A549 (cell line): ENCODE measurements around the gene ATF7IP. TPM values are rescaled to one million over a fixed set of nuclear protein-coding genes. Genes with fewer than 3 reads are reported as not detected.

Source experiments
- ATAC-seq, 2 experiments: fragments of 200-7000 bp in 1 of 2; fragments of >200 bp in 1 of 2; cut with Nextera tagmentation in 1 of 2; cut with Tn5 transposase in 1 of 2; 3 replicates each; pipeline versions ENCODE4 v1.8.0 to v1.9.1; 2018 to 2020; ENCODE audit warnings: mild to moderate bottlenecking in 1 of 2, moderate library complexity in 1 of 2
- CTCF ChIA-PET: fragments of 300-600 bp; sonication (Branson Sonifier 250); formaldehyde crosslinking; extraction: SDS; loops from one replicate; lab custom pipeline; 2021; ENCODE audit warnings: antibody characterized with exemption, inconsistent platforms; lab: Yijun Ruan, JAX
- POLR2A ChIA-PET: fragments of 350-600 bp; formaldehyde crosslinking; extraction: SDS; loops from one replicate; lab custom pipeline; 2021; ENCODE audit warnings: antibody characterized with exemption, inconsistent platforms; lab: Yijun Ruan, JAX
- DNase-seq, 2 experiments: peaks; one replicate each; pipeline versions ENCODE4 v3.0.0 to v3.0.0-alpha.2; 2011 to 2016; ENCODE audit warnings: low read depth in 1 of 2, low spot score in 1 of 2
- FAIRE-seq: peaks from 2 replicates; lab custom pipeline; 2011; peaks lifted over from hg19 to GRCh38; lab: Jason Lieb, UNC
- H3K27ac ChIP-seq, 2 experiments: fragments of >200 bp; sonication (Bioruptor Twin); formaldehyde crosslinking; 3 replicates each; pipeline ENCODE4 v1.5.1; 2016 to 2017
- H3K4me1 ChIP-seq: fragments of >200 bp; sonication (Bioruptor Twin); formaldehyde crosslinking; 3 replicates; pipeline ENCODE4 v1.6.1; 2016
- H3K4me2 ChIP-seq: fragments of >200 bp; sonication (Bioruptor Twin); formaldehyde crosslinking; 3 replicates; pipeline ENCODE4 v1.6.1; 2016
- H3K4me3 ChIP-seq: fragments of >200 bp; sonication (Bioruptor Twin); formaldehyde crosslinking; 3 replicates; pipeline ENCODE4 v1.5.1; 2016
- H3K9me3 ChIP-seq: fragments of >200 bp; sonication (Bioruptor Twin); formaldehyde crosslinking; 3 replicates; pipeline ENCODE4 v1.6.1; 2016
- ATOH8 ChIP-seq: fragments of 250-450 bp; sonication (Bioruptor Pico); IDR thresholded peaks from 2 replicates; pipeline ENCODE4 v1.5.0; 2020; ENCODE audit warnings: low read depth, mild to moderate bottlenecking, moderate library complexity
- CBX2 ChIP-seq: fragments of 200-600 bp; sonication (generic); IDR thresholded peaks from 2 replicates; pipeline ENCODE4 v1.6.1; 2016; ENCODE audit warnings: low read depth, mild to moderate bottlenecking, borderline replicate concordance
- E2F6 ChIP-seq: IDR thresholded peaks from 2 replicates; pipeline ENCODE4 v1.6.1; 2012; ENCODE audit warnings: low read depth, borderline replicate concordance
- EHF ChIP-seq: fragments of 250-450 bp; sonication (Bioruptor Pico); IDR thresholded peaks from 2 replicates; pipeline ENCODE4 v1.5.0; 2020; ENCODE audit warnings: mild to moderate bottlenecking
- EHMT2 ChIP-seq: fragments of 200-600 bp; sonication (generic); IDR thresholded peaks from 2 replicates; pipeline ENCODE4 v1.6.1; 2016; ENCODE audit warnings: antibody characterized with exemption, low read depth, mild to moderate bottlenecking, moderate library complexity
- FOXS1 ChIP-seq: fragments of 250-450 bp; sonication (Bioruptor Pico); IDR thresholded peaks from 2 replicates; pipeline ENCODE4 v1.5.0; 2020; ENCODE audit warnings: mild to moderate bottlenecking, moderate library complexity
- HES2 ChIP-seq: fragments of >200 bp; sonication (Bioruptor Twin); formaldehyde crosslinking; IDR thresholded peaks from 2 replicates; pipeline ENCODE4 v1.6.1; 2016
- HEYL ChIP-seq: fragments of 250-450 bp; sonication (Bioruptor Pico); IDR thresholded peaks from 2 replicates; pipeline ENCODE4 v1.8.0; 2021; ENCODE audit warnings: mild to moderate bottlenecking, moderate library complexity
- HOXA7 ChIP-seq: fragments of 250-450 bp; sonication (Bioruptor Pico); IDR thresholded peaks from 2 replicates; pipeline ENCODE4 v1.5.0; 2020; ENCODE audit warnings: mild to moderate bottlenecking, moderate library complexity
- KDM5A ChIP-seq: fragments of 200-600 bp; sonication (generic); IDR thresholded peaks from 2 replicates; pipeline ENCODE4 v1.6.1; 2016; ENCODE audit warnings: antibody characterized with exemption, mild to moderate bottlenecking
- NPAS2 ChIP-seq: fragments of 250-450 bp; sonication (Bioruptor Pico); IDR thresholded peaks from 2 replicates; pipeline ENCODE4 v1.8.0; 2022; ENCODE audit warnings: mild to moderate bottlenecking, moderate library complexity, borderline replicate concordance
- NR3C1 ChIP-seq: fragments of >200 bp; sonication (Bioruptor Twin); formaldehyde crosslinking; IDR thresholded peaks from 3 replicates; pipeline ENCODE4 v1.6.1; 2017
- RCOR1 ChIP-seq: fragments of 150-350 bp; IDR thresholded peaks from 2 replicates; pipeline ENCODE4 v1.6.1; 2014; ENCODE audit warnings: antibody characterized with exemption, low read length, low read depth
- REST ChIP-seq: fragments of 200-600 bp; sonication (generic); IDR thresholded peaks from 2 replicates; pipeline ENCODE4 v1.6.1; 2016; ENCODE audit warnings: antibody characterized with exemption, mild to moderate bottlenecking, moderate library complexity
- SMC3 ChIP-seq: fragments of >200 bp; sonication (Bioruptor Twin); formaldehyde crosslinking; IDR thresholded peaks from 3 replicates; pipeline ENCODE4 v1.6.1; 2018; ENCODE audit warnings: inconsistent platforms
- TFCP2L1 ChIP-seq: fragments of 250-450 bp; sonication (Bioruptor Pico); IDR thresholded peaks from 2 replicates; pipeline ENCODE4 v1.5.0; 2021; ENCODE audit warnings: mild to moderate bottlenecking
- TP53 ChIP-seq: fragments of 250-450 bp; sonication (Bioruptor Pico); IDR thresholded peaks from 2 replicates; pipeline ENCODE4 v1.5.0; 2021; ENCODE audit warnings: mild to moderate bottlenecking, moderate library complexity
- USF2 ChIP-seq: fragments of 450-650 bp; IDR thresholded peaks from 2 replicates; pipeline ENCODE4 v1.6.1; 2014; ENCODE audit warnings: antibody characterized with exemption
- ZNF302 ChIP-seq: fragments of 250-450 bp; sonication (Bioruptor Pico); IDR thresholded peaks from 2 replicates; pipeline ENCODE4 v1.9.0; 2021; ENCODE audit warnings: inconsistent platforms, mild to moderate bottlenecking, moderate library complexity
- WGBS: methylation state at CpG from one replicate; pipeline ENCODE4 v1.1.6; 2017; ENCODE audit errors: missing lambda C conversion rate; 5-methylcytosine and 5-hydroxymethylcytosine counted together
- polyA plus RNA-seq, 4 experiments: library from polyadenylated mRNA; depleted of rRNA in 3 of 4; stranded (reverse); fragments of >200 nt; fragmentation: RNase III in 1 of 4; extraction: RNeasy Plus Mini Kit Qiagen cat#74134 plus additional on column Dnase treatment in 1 of 4; gene quantifications; 2 replicates in 3 of 4; 3 replicates in 1 of 4; pipeline ENCODE4 v1.2.3, GENCODE V29; 2011 to 2017
- TF ChIP-seq, protein P1 (sequence below): fragments of 250-450 bp; sonication (Bioruptor Pico); IDR thresholded peaks from 2 replicates; pipeline ENCODE4 v1.5.0; 2021; ENCODE audit warnings: mild to moderate bottlenecking, moderate library complexity, borderline replicate concordance

Gene ATF7IP
- polyA plus RNA-seq, 2 of the 4 experiments (the other 2 are of a cell fraction) = 5.6 to 14.2 TPM

GRCh38 chr12:14442221-14442881, 76.9 kb downstream of the ATF7IP start:
- 82% methylated on average over 5 of the region's 5 CpGs for WGBS
- Histone ChIP-seq H3K4me3 (no peak overlapping the region), H3K4me1 (no peaks in the 10 kb centered on the region), H3K9me3 (no peaks in the 10 kb centered on the region), H3K4me2 (no peak overlapping the region), H3K27ac (no peak overlapping the region)
- TF ChIP-seq TFCP2L1 (CRISPR knock-in tag) (no peak), KDM5A (no peak), RCOR1 (no peak), HOXA7 (CRISPR knock-in tag) (no peak), FOXS1 (no peak), NR3C1 (no peak), NPAS2 (CRISPR knock-in tag) (no peak), EHMT2 (no peak), TP53 (CRISPR knock-in tag) (no peak), HES2 (no peak), SMC3 (no peak), EHF (no peak), HEYL (CRISPR knock-in tag) (no peak), E2F6 (no peak), CBX2 (no peak), USF2 (no peak)
- TF ChIP-seq, protein P1, sequence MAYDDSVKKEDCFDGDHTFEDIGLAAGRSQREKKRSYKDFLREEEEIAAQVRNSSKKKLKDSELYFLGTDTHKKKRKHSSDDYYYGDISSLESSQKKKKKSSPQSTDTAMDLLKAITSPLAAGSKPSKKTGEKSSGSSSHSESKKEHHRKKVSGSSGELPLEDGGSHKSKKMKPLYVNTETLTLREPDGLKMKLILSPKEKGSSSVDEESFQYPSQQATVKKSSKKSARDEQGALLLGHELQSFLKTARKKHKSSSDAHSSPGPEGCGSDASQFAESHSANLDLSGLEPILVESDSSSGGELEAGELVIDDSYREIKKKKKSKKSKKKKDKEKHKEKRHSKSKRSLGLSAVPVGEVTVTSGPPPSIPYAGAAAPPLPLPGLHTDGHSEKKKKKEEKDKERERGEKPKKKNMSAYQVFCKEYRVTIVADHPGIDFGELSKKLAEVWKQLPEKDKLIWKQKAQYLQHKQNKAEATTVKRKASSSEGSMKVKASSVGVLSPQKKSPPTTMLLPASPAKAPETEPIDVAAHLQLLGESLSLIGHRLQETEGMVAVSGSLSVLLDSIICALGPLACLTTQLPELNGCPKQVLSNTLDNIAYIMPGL (CRISPR knock-in tag) = no peak
- CTCF ChIA-PET = no interaction called here
- ATAC-seq = no peak
- DNase-seq = no peak
- peak; percentile 18 for FAIRE-seq
- POLR2A ChIA-PET = no interaction called here

DNA sequence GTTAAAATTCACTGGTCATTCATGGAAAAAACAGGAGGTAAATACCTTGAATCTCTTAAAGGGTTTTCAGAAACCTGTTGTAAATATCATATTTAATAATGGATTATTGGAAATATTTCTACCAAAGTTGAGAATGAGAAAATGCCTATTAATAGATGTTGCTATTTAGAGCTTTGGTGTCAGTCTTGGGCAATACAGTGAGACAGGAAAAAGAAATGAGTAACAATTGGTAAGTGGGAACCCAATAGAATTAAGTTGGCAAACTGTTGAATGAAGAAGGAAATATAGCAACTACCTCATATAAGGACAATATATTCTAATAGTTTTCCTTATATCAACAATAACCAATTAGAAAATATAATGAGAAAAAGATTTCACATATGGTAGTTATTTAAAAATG, 78.0 kb downstream of the ATF7IP start:
- Histone ChIP-seq H3K4me1 (no peaks in the 10 kb centered on the region), H3K27ac (no peak overlapping the region), H3K4me3 (no peak overlapping the region), H3K9me3 (no peaks in the 10 kb centered on the region), H3K4me2 (no peak overlapping the region)
- FAIRE-seq = no peak
- CTCF ChIA-PET = no interaction called here
- POLR2A ChIA-PET = no interaction called here
- no peak for ATAC-seq
- no peak for TF ChIP-seq ATOH8 (CRISPR knock-in tag)
- no peak for TF ChIP-seq ZNF302 (CRISPR knock-in tag)
- no peak for TF ChIP-seq REST
- no peak for DNase-seq
